PFSK-1 (cell line): Measurements from ENCODE around the gene WNT2B.

Experiments
- FOXP2 ChIP-seq: optimal IDR thresholded peaks from 2 replicates; pipeline ENCODE3; 2011; ENCODE audit warnings: borderline replicate concordance, control low read depth, inconsistent platforms; ENCODE audit not compliant: insufficient read depth; ENCODE audit errors: extremely low read length, extremely low read depth
- POLR2AphosphoS5 ChIP-seq: IDR thresholded peaks from 2 replicates; pipeline ENCODE4 v1.6.1; 2012; ENCODE audit warnings: low read depth, mild to moderate bottlenecking, control low read depth, low read length, moderate library complexity
- REST ChIP-seq, 2 experiments: IDR thresholded peaks; 2 replicates each; pipeline versions ENCODE4 v1.6.1 to v1.8.0; 2011 to 2012; ENCODE audit warnings: low read depth in 2 of 2, low read length in 2 of 2, control low read depth in 1 of 2, inconsistent platforms in 1 of 2, mild to moderate bottlenecking in 1 of 2, moderate library complexity in 1 of 2; ENCODE audit not compliant: insufficient read depth in 1 of 2
- SIN3A ChIP-seq: IDR thresholded peaks from 2 replicates; pipeline ENCODE4 v1.6.1; 2012; ENCODE audit warnings: mild to moderate bottlenecking, low read length, moderate library complexity, borderline replicate concordance; ENCODE audit not compliant: insufficient read depth
- TAF1 ChIP-seq: IDR thresholded peaks from 2 replicates; pipeline ENCODE4 v1.6.1; 2012; ENCODE audit warnings: low read length, control low read depth, borderline replicate concordance; ENCODE audit not compliant: insufficient read depth

The WNT2B gene

GRCh38 chr1:112557385-112557784, 48.6 kb downstream of the WNT2B start:
- TF ChIP-seq REST (IDR thresholded peaks at IDR 0.05; ENCODE audit: insufficient read depth in 1 of 2, low read depth in 2 of 2, low read length in 2 of 2): no peak
- no peak for TF ChIP-seq POLR2AphosphoS5
- TF ChIP-seq FOXP2: no peak
- TF ChIP-seq SIN3A: no peak
- no peak for TF ChIP-seq TAF1

- no peak for TF ChIP-seq REST (IDR thresholded peaks at IDR 0.05; ENCODE audit: insufficient read depth in 1 of 2, low read depth in 2 of 2, low read length in 2 of 2)
- no peak for TF ChIP-seq POLR2AphosphoS5
- no peak for TF ChIP-seq SIN3A
Observed at GRCh38 chr1:112558634-112559033, 49.9 kb downstream of the WNT2B start.

GRCh38 chr1:112563341-112563740, 54.6 kb downstream of the WNT2B start:
- TF ChIP-seq SIN3A (no peak), REST (IDR thresholded peaks at IDR 0.05; ENCODE audit: insufficient read depth in 1 of 2, low read depth in 2 of 2, low read length in 2 of 2) (no peak), TAF1 (no peak), FOXP2 (no peak), POLR2AphosphoS5 (no peak)

DNA sequence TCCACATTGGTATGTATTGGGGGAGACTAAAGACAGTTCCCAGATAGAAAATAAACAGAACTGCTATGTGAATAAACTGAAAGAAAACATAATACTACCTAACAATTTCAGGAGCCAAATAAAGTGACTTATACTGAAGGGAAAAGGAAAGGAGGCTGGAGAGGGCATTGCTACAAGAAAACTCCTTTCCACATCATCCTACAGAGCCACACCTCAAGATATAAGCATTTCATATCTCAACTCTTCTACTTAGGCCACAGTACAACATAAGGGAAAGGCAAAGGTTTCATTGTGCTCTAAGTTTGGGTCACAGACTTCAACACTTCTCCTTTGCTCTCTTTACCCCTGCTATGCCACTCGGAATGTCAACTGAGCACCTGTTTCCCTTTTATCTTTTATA, 55.3 kb downstream of the WNT2B start:
- TF ChIP-seq FOXP2 (no peak), POLR2AphosphoS5 (no peak), SIN3A (no peak), REST (IDR thresholded peaks at IDR 0.05; ENCODE audit: insufficient read depth in 1 of 2, low read depth in 2 of 2, low read length in 2 of 2) (no peak), TAF1 (no peak)

DNA sequence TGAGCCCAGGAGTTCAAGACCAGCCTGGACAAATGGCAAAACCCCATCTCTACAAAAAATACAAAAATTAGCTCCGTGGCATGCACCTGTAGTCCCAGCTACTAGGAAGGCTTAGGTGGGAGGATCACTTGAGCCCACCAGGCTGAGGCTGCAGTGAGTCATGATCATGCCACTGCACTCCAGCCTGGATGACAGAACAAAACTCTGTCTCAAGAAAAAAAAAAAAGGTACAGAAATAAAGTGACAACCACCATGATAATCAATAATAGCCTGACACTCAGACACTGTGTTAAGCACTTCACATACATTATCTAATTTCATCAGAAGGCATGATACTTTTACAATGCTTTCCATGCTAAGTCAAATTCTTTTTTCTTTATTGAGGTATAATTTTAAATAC, 57.0 kb downstream of the WNT2B start:
- TF ChIP-seq REST (IDR thresholded peaks at IDR 0.05; ENCODE audit: insufficient read depth in 1 of 2, low read depth in 2 of 2, low read length in 2 of 2): no peak
- no peak for TF ChIP-seq SIN3A
- TF ChIP-seq POLR2AphosphoS5: no peak
- no peak for TF ChIP-seq TAF1
- TF ChIP-seq FOXP2: no peak
